HEK293 (cell line): Measurements from ENCODE around the gene DNAJC2.

ENCODE experiments used
- BCL11A ChIP-seq: fragments of 450-650 bp; formaldehyde crosslinking; IDR thresholded peaks from 2 replicates; pipeline ENCODE4 v1.5.1; 2016; ENCODE audit warnings: low read depth, missing biosample characterization, missing genetic modification characterization
- BCL11B ChIP-seq: fragments of 450-650 bp; formaldehyde crosslinking; IDR thresholded peaks from 2 replicates; pipeline ENCODE4 v1.5.1; 2016; ENCODE audit warnings: low read depth, missing biosample characterization, missing genetic modification characterization
- KLF10 ChIP-seq: fragments of 450-650 bp; IDR thresholded peaks from 2 replicates; pipeline ENCODE4 v1.5.1; 2018; ENCODE audit warnings: missing biosample characterization, mild to moderate bottlenecking, missing genetic modification characterization
- KLF16 ChIP-seq: fragments of 450-650 bp; formaldehyde crosslinking; IDR thresholded peaks from 2 replicates; pipeline ENCODE4 v1.5.1; 2017; ENCODE audit warnings: missing biosample characterization, missing genetic modification characterization
- MEIS1 ChIP-seq: sonication (generic); formaldehyde crosslinking; IDR thresholded peaks from 2 replicates; pipeline ENCODE4 v1.8.1; 2022; ENCODE audit warnings: missing genetic modification reagents, mild to moderate bottlenecking, borderline replicate concordance
- RBAK ChIP-seq: fragments of 450-650 bp; formaldehyde crosslinking; IDR thresholded peaks from 2 replicates; pipeline ENCODE4 v1.5.1; 2016; ENCODE audit warnings: missing biosample characterization, missing genetic modification characterization
- SP2 ChIP-seq: fragments of 450-650 bp; formaldehyde crosslinking; IDR thresholded peaks from 2 replicates; pipeline ENCODE4 v1.5.1; 2016; ENCODE audit warnings: missing biosample characterization, missing genetic modification characterization
- SP3 ChIP-seq: fragments of 450-650 bp; formaldehyde crosslinking; IDR thresholded peaks from 2 replicates; pipeline ENCODE4 v1.5.1; 2016; ENCODE audit warnings: missing biosample characterization, missing genetic modification characterization
- WT1 ChIP-seq: fragments of 450-650 bp; formaldehyde crosslinking; IDR thresholded peaks from 2 replicates; pipeline ENCODE4 v1.5.1; 2016; ENCODE audit warnings: missing biosample characterization, missing genetic modification characterization
- YY1 ChIP-seq: fragments of 450-650 bp; formaldehyde crosslinking; IDR thresholded peaks from 2 replicates; pipeline ENCODE4 v1.5.1; 2018; ENCODE audit warnings: missing biosample characterization, missing genetic modification characterization
- ZBTB21 ChIP-seq: fragments of 450-650 bp; formaldehyde crosslinking; IDR thresholded peaks from 2 replicates; pipeline ENCODE4 v1.5.1; 2017; ENCODE audit warnings: missing biosample characterization, missing genetic modification characterization
- ZNF132 ChIP-seq: fragments of 450-650 bp; formaldehyde crosslinking; IDR thresholded peaks from 2 replicates; pipeline ENCODE4 v1.5.1; 2017; ENCODE audit warnings: missing biosample characterization, missing genetic modification characterization, borderline replicate concordance
- ZNF140 ChIP-seq: fragments of 450-650 bp; formaldehyde crosslinking; IDR thresholded peaks from 2 replicates; pipeline ENCODE4 v1.5.1; 2016; ENCODE audit warnings: missing biosample characterization, missing genetic modification characterization
- ZNF184 ChIP-seq: fragments of 450-650 bp; IDR thresholded peaks from 2 replicates; pipeline ENCODE4 v1.5.1; 2018; ENCODE audit warnings: missing biosample characterization, mild to moderate bottlenecking, missing genetic modification characterization
- ZNF211 ChIP-seq: fragments of 450-650 bp; formaldehyde crosslinking; IDR thresholded peaks from 2 replicates; pipeline ENCODE4 v1.5.1; 2016; ENCODE audit warnings: low read depth, missing biosample characterization, missing genetic modification characterization
- ZNF37A ChIP-seq: fragments of 450-650 bp; IDR thresholded peaks from 2 replicates; pipeline ENCODE4 v1.5.1; 2018; ENCODE audit warnings: missing biosample characterization, missing genetic modification characterization
- ZNF404 ChIP-seq: fragments of 450-650 bp; formaldehyde crosslinking; IDR thresholded peaks from 2 replicates; pipeline ENCODE4 v1.5.1; 2017; ENCODE audit warnings: missing biosample characterization, missing genetic modification characterization
- ZNF426 ChIP-seq: fragments of 450-650 bp; formaldehyde crosslinking; IDR thresholded peaks from 2 replicates; pipeline ENCODE4 v1.5.1; 2017; ENCODE audit warnings: missing biosample characterization, missing genetic modification characterization, mild to moderate bottlenecking, inconsistent platforms, moderate library complexity
- ZNF560 ChIP-seq: fragments of 450-650 bp; formaldehyde crosslinking; IDR thresholded peaks from 2 replicates; pipeline ENCODE4 v1.5.1; 2017; ENCODE audit warnings: missing biosample characterization, missing genetic modification characterization, borderline replicate concordance
- ZNF561 ChIP-seq: fragments of 450-650 bp; IDR thresholded peaks from 2 replicates; pipeline ENCODE4 v1.5.1; 2018; ENCODE audit warnings: missing biosample characterization, missing genetic modification characterization, borderline replicate concordance
- ZNF571 ChIP-seq: fragments of 450-650 bp; formaldehyde crosslinking; IDR thresholded peaks from 2 replicates; pipeline ENCODE4 v1.5.0; 2017; ENCODE audit warnings: missing biosample characterization, missing genetic modification characterization
- ZNF621 ChIP-seq: fragments of 450-650 bp; formaldehyde crosslinking; IDR thresholded peaks from 2 replicates; pipeline ENCODE4 v1.5.1; 2017; ENCODE audit warnings: missing biosample characterization, missing genetic modification characterization
- ZNF658 ChIP-seq: fragments of 450-650 bp; formaldehyde crosslinking; IDR thresholded peaks from 2 replicates; pipeline ENCODE4; 2016; ENCODE audit warnings: missing biosample characterization, missing genetic modification characterization
- ZNF707 ChIP-seq: fragments of 450-650 bp; formaldehyde crosslinking; IDR thresholded peaks from 2 replicates; pipeline ENCODE4 v1.5.1; 2016; ENCODE audit warnings: missing biosample characterization, missing genetic modification characterization
- ZSCAN30 ChIP-seq: fragments of 450-650 bp; IDR thresholded peaks from 2 replicates; pipeline ENCODE4 v1.5.1; 2018; ENCODE audit warnings: missing biosample characterization, mild to moderate bottlenecking, missing genetic modification characterization, moderate library complexity
- TF ChIP-seq, protein P1 (sequence below): fragments of 450-650 bp; formaldehyde crosslinking; IDR thresholded peaks from 2 replicates; pipeline ENCODE4 v1.5.1; 2017; ENCODE audit warnings: missing biosample characterization, missing genetic modification characterization
- TF ChIP-seq, protein P2 (sequence below): fragments of 450-650 bp; formaldehyde crosslinking; IDR thresholded peaks from 2 replicates; pipeline ENCODE4; 2016; ENCODE audit warnings: missing biosample characterization, missing genetic modification characterization
- TF ChIP-seq, protein P3 (sequence below): fragments of 450-650 bp; formaldehyde crosslinking; IDR thresholded peaks from 2 replicates; pipeline ENCODE4 v1.5.1; 2016; ENCODE audit warnings: missing biosample characterization, missing genetic modification characterization
- TF ChIP-seq, protein P4 (sequence below): fragments of 450-650 bp; formaldehyde crosslinking; IDR thresholded peaks from 2 replicates; pipeline ENCODE4 v1.5.1; 2016; ENCODE audit warnings: missing biosample characterization, missing genetic modification characterization, low read depth
- TF ChIP-seq, protein P5 (sequence below): fragments of 450-650 bp; formaldehyde crosslinking; IDR thresholded peaks from 2 replicates; pipeline ENCODE4 v1.5.1; 2016; ENCODE audit warnings: missing biosample characterization, missing genetic modification characterization, borderline replicate concordance
- TF ChIP-seq, protein P6 (sequence below): fragments of 450-650 bp; formaldehyde crosslinking; IDR thresholded peaks from 2 replicates; pipeline ENCODE4 v1.5.1; 2017; ENCODE audit warnings: missing biosample characterization, mild to moderate bottlenecking, missing genetic modification characterization, moderate library complexity

DNAJC2 gene

DNA sequence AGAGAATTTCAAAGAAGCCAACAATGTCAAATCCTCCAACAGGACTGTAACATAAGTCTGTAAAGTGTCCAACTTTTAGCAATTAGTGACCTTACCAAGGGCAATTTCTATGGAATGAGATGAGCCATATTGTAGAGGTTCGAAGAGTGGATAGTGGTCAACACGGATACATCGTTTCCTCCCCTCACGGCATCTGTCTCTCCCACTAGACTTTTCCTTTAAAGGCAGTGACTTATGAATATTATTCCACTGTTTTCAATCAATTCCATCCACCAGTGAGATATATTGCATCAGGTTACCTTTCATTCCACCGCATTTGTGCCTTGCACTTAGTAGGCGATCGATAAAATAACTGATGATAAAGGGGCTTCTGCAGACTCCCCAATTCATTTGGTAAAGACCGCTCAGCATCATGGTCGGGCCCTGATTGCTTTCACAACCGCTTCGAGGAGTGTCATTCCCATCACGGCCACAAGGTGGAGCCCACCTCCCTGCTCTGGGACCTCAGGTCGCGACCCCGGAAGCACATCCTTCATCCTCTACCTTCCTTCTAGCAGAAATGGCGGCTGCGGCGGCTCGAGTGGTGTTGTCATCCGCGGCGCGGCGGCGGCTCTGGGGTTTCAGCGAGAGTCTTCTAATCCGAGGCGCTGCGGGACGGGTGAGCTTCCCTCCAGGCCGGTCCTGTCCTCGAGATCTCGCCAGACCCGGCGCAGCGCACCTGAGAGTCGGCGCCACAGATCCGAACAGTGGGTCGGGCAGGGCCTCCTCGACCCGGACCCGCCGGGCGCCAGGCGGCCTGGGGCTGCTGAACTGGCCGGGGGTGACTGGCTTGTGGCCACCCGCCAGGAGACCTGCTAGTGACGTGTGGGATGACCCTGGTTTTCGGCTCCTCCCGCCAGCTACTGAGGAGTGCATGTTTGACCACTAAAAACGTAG, 47.4 kb downstream of the DNAJC2 start, which contains the start of gene PMPCB (continued):
- TF ChIP-seq ZNF658 (no peak), ZBTB21 (tag by site-specific recombination) (no peak; the same call in 1 of the 2 replicates), YY1 (tag by site-specific recombination) (peak; percentile 95), RBAK (no peak), SP3 (tag by site-specific recombination) (peak; percentile 54; the same call in 1 of the 2 replicates), ZNF211 (tag by site-specific recombination) (no peak), ZNF707 (tag by site-specific recombination) (no peak), ZNF560 (tag by site-specific recombination) (no peak), ZNF426 (tag by site-specific recombination) (no peak), WT1 (peak; percentile 7; the same call in 1 of the 2 replicates), ZNF621 (tag by site-specific recombination) (no peak), KLF16 (tag by site-specific recombination) (peak; percentile 64; the same call in 1 of the 2 replicates), ZNF184 (tag by site-specific recombination) (no peak), ZNF37A (no peak), ZNF140 (tag by site-specific recombination) (no peak), KLF10 (tag by site-specific recombination) (no peak), BCL11A (tag by site-specific recombination) (no peak; the same call in 1 of the 2 replicates), ZNF132 (tag by site-specific recombination) (no peak), ZNF561 (tag by site-specific recombination) (no peak), ZNF571 (tag by site-specific recombination) (no peak), SP2 (peak; percentile 71), BCL11B (tag by site-specific recombination) (0 out of 2 replicates have a peak, but pooled peaks have one; percentile 19), ZNF404 (no peak), ZSCAN30 (peak; percentile 66; the same call in 1 of the 2 replicates), MEIS1 (CRISPR knock-in tag) (no peak; the same call in 1 of the 2 replicates)
- TF ChIP-seq, protein P1, sequence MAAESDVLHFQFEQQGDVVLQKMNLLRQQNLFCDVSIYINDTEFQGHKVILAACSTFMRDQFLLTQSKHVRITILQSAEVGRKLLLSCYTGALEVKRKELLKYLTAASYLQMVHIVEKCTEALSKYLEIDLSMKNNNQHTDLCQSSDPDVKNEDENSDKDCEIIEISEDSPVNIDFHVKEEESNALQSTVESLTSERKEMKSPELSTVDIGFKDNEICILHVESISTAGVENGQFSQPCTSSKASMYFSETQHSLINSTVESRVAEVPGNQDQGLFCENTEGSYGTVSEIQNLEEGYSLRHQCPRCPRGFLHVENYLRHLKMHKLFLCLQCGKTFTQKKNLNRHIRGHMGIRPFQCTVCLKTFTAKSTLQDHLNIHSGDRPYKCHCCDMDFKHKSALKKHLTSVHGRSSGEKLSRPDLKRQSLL: no peak; the same call in 1 of the 2 replicates
- TF ChIP-seq, protein P2, sequence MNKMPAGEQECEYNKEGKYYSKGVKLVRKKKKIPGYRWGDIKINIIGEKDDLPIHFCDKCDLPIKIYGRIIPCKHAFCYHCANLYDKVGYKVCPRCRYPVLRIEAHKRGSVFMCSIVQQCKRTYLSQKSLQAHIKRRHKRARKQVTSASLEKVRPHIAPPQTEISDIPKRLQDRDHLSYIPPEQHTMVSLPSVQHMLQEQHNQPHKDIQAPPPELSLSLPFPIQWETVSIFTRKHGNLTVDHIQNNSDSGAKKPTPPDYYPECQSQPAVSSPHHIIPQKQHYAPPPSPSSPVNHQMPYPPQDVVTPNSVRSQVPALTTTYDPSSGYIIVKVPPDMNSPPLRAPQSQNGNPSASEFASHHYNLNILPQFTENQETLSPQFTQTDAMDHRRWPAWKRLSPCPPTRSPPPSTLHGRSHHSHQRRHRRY: no peak
- TF ChIP-seq, protein P3, sequence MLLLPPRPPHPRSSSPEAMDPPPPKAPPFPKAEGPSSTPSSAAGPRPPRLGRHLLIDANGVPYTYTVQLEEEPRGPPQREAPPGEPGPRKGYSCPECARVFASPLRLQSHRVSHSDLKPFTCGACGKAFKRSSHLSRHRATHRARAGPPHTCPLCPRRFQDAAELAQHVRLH (tag by site-specific recombination): peak; percentile 99
- TF ChIP-seq, protein P4, sequence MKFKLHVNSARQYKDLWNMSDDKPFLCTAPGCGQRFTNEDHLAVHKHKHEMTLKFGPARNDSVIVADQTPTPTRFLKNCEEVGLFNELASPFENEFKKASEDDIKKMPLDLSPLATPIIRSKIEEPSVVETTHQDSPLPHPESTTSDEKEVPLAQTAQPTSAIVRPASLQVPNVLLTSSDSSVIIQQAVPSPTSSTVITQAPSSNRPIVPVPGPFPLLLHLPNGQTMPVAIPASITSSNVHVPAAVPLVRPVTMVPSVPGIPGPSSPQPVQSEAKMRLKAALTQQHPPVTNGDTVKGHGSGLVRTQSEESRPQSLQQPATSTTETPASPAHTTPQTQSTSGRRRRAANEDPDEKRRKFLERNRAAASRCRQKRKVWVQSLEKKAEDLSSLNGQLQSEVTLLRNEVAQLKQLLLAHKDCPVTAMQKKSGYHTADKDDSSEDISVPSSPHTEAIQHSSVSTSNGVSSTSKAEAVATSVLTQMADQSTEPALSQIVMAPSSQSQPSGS (tag by site-specific recombination): no peak; the same call in 1 of the 2 replicates
- TF ChIP-seq, protein P5, sequence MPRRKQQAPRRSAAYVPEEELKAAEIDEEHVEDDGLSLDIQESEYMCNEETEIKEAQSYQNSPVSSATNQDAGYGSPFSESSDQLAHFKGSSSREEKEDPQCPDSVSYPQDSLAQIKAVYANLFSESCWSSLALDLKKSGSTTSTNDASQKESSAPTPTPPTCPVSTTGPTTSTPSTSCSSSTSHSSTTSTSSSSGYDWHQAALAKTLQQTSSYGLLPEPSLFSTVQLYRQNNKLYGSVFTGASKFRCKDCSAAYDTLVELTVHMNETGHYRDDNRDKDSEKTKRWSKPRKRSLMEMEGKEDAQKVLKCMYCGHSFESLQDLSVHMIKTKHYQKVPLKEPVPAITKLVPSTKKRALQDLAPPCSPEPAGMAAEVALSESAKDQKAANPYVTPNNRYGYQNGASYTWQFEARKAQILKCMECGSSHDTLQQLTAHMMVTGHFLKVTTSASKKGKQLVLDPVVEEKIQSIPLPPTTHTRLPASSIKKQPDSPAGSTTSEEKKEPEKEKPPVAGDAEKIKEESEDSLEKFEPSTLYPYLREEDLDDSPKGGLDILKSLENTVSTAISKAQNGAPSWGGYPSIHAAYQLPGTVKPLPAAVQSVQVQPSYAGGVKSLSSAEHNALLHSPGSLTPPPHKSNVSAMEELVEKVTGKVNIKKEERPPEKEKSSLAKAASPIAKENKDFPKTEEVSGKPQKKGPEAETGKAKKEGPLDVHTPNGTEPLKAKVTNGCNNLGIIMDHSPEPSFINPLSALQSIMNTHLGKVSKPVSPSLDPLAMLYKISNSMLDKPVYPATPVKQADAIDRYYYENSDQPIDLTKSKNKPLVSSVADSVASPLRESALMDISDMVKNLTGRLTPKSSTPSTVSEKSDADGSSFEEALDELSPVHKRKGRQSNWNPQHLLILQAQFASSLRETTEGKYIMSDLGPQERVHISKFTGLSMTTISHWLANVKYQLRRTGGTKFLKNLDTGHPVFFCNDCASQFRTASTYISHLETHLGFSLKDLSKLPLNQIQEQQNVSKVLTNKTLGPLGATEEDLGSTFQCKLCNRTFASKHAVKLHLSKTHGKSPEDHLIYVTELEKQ (tag by site-specific recombination): no peak
- TF ChIP-seq, protein P6, sequence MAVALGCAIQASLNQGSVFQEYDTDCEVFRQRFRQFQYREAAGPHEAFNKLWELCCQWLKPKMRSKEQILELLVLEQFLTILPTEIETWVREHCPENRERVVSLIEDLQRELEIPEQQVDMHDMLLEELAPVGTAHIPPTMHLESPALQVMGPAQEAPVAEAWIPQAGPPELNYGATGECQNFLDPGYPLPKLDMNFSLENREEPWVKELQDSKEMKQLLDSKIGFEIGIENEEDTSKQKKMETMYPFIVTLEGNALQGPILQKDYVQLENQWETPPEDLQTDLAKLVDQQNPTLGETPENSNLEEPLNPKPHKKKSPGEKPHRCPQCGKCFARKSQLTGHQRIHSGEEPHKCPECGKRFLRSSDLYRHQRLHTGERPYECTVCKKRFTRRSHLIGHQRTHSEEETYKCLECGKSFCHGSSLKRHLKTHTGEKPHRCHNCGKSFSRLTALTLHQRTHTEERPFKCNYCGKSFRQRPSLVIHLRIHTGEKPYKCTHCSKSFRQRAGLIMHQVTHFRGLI: peak; percentile 16; the same call in 1 of the 2 replicates
